Measurements from ENCODE around the gene ST6GALNAC2.
"Not testable (repeated sequence)": the region's sequence is repeated elsewhere in the genome, so short reads cannot be mapped to it uniquely, and the experiment has no call there.

The ST6GALNAC2 gene

GRCh38 chr17:76560877-76561221, 24.8 kb downstream of the ST6GALNAC2 start:
- WGBS, 2 experiments (ENCODE audit: insufficient coverage in 2 of 2): 90 to 92% methylated on average over 6 of the region's 6 CpGs
- Histone ChIP-seq H3K4me1 (ENCODE audit: control insufficient read depth, insufficient read depth, low read length, poor library complexity, severe bottlenecking) (peaks cover 26% of the 10 kb centered on the region), H3K4me3 (ENCODE audit: extremely low read depth, insufficient read depth, low read length, poor library complexity, severe bottlenecking) (no peak overlapping the region), H3K27ac (ENCODE audit: low read depth, low read length, severe bottlenecking) (peak overlapping the region; percentile 17), H3K9me3 (ENCODE audit: control insufficient read depth, low read length) (no peaks in the 10 kb centered on the region), H3K36me3 (ENCODE audit: control insufficient read depth, insufficient read depth, low read length) (peaks cover 67% of the 10 kb centered on the region)

DNA sequence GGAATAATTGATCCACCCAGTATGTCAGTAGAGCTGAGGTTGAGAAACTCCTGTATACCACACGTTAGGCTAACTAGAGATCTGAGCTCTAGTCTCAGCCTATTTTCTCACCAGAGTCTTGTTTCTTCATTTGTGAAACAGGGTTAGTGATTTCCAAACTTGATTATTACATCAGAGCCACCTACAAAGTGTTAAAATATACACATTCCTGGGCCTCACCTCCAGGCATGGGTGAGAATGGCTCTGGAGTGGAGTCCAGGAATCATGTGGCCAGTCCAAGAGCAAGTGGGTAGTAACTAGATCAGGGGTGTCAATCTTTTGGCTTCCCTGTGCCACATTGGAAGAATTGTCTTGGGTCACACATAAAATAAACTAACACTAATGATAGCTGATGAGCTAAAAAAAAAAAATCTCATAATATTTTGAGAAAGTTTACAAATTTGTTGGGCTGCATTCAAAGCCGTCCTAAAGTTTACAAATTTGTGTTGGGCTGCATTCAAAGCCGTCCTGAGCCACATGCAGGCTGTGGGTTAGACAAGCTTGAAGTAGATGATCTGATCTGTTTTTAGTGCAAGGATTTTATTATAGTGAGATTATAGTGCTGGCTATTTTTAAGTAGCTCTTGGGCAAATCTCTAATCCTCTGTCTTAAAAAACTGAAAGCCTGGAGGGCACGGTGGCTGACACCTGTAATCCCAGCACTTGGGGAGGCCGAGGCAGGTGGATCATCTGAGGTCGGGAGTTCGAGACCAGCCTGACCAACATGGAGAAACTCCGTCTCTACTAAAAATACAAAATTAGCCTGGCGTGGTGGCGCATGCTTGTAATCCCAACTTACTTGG, 25.4 kb downstream of the ST6GALNAC2 start:
- H3K9me3 ChIP-seq (ENCODE audit: control insufficient read depth, low read length): no peaks in the 10 kb centered on the region
- 87 to 94% methylated on average over 7 to 10 of the region's 10 CpGs for WGBS, 2 experiments (ENCODE audit: insufficient coverage in 2 of 2)
- peak overlapping the region; percentile 8 for H3K4me3 ChIP-seq (ENCODE audit: extremely low read depth, insufficient read depth, low read length, poor library complexity, severe bottlenecking)

DNA sequence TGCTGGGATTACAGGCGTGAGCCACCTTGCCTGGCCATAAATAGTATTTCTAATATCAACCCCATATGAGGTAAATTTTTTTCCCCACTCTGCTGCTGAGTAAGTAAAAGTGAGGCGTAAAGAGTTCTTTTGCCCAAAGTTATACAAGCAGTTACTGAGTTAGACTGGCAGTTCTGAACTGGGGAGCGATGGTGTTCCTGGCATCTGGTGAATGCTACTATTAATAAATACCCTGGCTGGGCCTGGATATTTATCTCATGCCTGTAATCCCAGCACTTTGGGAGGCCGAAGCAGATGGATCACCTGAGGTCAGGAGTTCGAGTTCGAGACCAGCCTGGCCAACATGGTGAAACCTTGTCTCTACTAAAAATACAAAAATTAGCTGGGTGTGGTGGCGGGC, 26.2 kb downstream of the ST6GALNAC2 start:
- Histone ChIP-seq H3K36me3 (ENCODE audit: control insufficient read depth, insufficient read depth, low read length) (peaks cover 54% of the 10 kb centered on the region), H3K4me1 (ENCODE audit: control insufficient read depth, insufficient read depth, low read length, poor library complexity, severe bottlenecking) (peaks cover 26% of the 10 kb centered on the region), H3K4me3 (ENCODE audit: extremely low read depth, insufficient read depth, low read length, poor library complexity, severe bottlenecking) (peak overlapping the region; percentile 85)
- not testable (repeated sequence) for H3K9me3 ChIP-seq (ENCODE audit: control insufficient read depth, low read length); H3K27ac ChIP-seq (ENCODE audit: low read depth, low read length, severe bottlenecking)
- 95 to 96% methylated on average over 4 to 5 of the region's 7 CpGs for WGBS, 2 experiments (ENCODE audit: insufficient coverage in 2 of 2)

More for the DNA sequence above, 25.4 kb downstream of the ST6GALNAC2 start:
- peaks cover 26% of the 10 kb centered on the region for H3K4me1 ChIP-seq (ENCODE audit: control insufficient read depth, insufficient read depth, low read length, poor library complexity, severe bottlenecking)
- H3K36me3 ChIP-seq (ENCODE audit: control insufficient read depth, insufficient read depth, low read length): peaks cover 61% of the 10 kb centered on the region
- H3K27ac ChIP-seq (ENCODE audit: low read depth, low read length, severe bottlenecking): no peak overlapping the region

DNA sequence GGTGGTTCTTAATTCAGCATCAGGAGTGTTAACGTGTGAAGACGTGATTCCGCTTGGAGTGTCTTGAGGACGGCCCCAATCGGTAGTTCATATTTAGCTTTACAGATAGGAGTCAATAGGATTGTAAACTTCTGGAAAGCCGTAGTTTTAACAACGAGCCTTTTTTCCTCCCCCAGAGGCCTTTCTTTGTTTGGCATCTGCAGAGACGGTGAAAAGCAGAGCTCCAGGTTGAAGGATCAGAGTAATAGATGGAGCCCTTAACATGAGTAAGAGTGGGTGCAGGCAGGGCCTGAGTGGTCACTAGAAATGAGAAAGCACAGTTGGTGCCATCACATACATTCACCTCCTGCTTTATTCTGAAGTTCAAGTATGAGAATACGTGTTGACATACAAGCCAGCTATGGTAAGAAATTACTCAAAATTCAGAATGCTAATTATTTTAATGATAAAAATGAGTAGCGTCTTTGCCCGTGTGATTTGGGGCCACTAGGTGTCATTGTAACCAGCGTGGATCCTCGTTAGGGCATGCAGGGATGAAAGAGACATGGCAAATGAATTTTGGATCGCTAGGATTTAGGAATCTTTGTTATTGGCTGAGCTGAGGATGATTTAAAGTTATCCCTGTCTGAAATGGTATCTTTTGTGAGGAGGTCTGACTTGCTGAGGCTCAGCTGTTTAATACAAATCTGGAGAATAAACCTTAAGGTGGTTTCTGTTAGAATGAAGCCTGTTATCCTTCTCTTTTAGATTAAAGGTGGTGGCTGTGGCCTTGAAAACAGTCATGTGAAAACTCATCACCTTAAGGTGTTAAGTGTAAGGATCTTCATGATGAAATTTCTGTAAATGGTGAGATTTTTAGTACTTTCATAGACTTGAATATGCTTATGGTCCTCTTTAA, 27.2 kb downstream of the ST6GALNAC2 start:
- peak overlapping the region; percentile 85 for H3K4me3 ChIP-seq (ENCODE audit: extremely low read depth, insufficient read depth, low read length, poor library complexity, severe bottlenecking)

DNA sequence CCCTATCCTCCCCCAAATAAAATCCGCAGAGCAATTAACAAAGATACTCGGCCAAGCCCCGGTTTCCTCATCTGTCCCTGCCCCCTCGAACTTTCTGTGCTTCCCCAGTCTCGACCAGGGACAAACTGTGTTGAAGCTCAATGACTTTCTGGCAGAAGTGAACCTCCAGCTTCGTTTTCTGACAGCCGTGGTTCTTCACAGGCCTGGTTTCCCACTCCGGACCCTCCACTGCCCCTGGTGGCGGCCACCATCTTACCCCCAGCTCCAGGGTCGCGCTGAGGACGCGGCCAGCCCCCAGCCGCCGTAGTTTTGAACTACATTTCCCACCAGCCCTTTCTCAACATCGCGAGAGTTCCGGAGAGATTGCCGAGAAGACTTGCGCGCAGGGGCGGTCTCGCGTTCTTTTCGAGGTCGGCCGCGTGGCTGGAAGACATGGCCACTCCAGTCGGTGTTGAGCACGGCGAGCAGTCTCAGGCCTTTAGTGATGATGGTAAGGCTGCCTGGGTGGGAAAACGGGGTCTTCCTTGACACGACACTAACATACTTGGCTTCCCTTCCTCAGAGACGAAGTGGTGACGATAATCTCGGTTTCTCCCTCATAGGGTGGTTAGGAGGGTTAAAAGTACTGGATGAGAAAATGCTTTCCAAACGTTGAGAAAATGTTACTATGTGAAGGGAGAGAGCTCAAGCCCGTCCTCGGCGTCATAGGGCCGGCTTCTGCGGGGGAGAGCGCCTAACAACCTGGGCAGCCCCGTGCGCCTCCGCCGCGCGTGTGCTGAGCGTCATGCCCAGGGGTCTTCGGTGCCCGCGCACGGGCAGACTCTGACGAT, 28.1 kb downstream of the ST6GALNAC2 start:
- H3K27ac ChIP-seq (ENCODE audit: low read depth, low read length, severe bottlenecking): peak overlapping the region; percentile 70
- H3K4me3 ChIP-seq (ENCODE audit: extremely low read depth, insufficient read depth, low read length, poor library complexity, severe bottlenecking): peak overlapping the region; percentile 85
- H3K4me1 ChIP-seq (ENCODE audit: control insufficient read depth, insufficient read depth, low read length, poor library complexity, severe bottlenecking): peaks cover 27% of the 10 kb centered on the region
- 1 to 3% methylated on average over 23 to 48 of the region's 55 CpGs for WGBS, 2 experiments (ENCODE audit: insufficient coverage in 2 of 2)
- no peaks in the 10 kb centered on the region for H3K9me3 ChIP-seq (ENCODE audit: control insufficient read depth, low read length)
- peaks cover 37% of the 10 kb centered on the region for H3K36me3 ChIP-seq (ENCODE audit: control insufficient read depth, insufficient read depth, low read length)

More for the DNA sequence above, 27.2 kb downstream of the ST6GALNAC2 start:
- no peaks in the 10 kb centered on the region for H3K9me3 ChIP-seq (ENCODE audit: control insufficient read depth, low read length)
- peaks cover 26% of the 10 kb centered on the region for H3K4me1 ChIP-seq (ENCODE audit: control insufficient read depth, insufficient read depth, low read length, poor library complexity, severe bottlenecking)
- H3K36me3 ChIP-seq (ENCODE audit: control insufficient read depth, insufficient read depth, low read length): peaks cover 46% of the 10 kb centered on the region
- WGBS, 2 experiments (ENCODE audit: insufficient coverage in 2 of 2): 1 to 4% methylated on average over 11 to 12 of the region's 14 CpGs
- peak overlapping the region; percentile 70 for H3K27ac ChIP-seq (ENCODE audit: low read depth, low read length, severe bottlenecking)

- WGBS, 2 experiments (ENCODE audit: insufficient coverage in 2 of 2): 34 to 49% methylated on average over 22 to 30 of the region's 30 CpGs
- Histone ChIP-seq H3K4me1 (ENCODE audit: control insufficient read depth, insufficient read depth, low read length, poor library complexity, severe bottlenecking) (peaks cover 24% of the 10 kb centered on the region), H3K27ac (ENCODE audit: low read depth, low read length, severe bottlenecking) (peak overlapping the region; percentile 52), H3K4me3 (ENCODE audit: extremely low read depth, insufficient read depth, low read length, poor library complexity, severe bottlenecking) (peak overlapping the region; percentile 85), H3K9me3 (ENCODE audit: control insufficient read depth, low read length) (no peaks in the 10 kb centered on the region), H3K36me3 (ENCODE audit: control insufficient read depth, insufficient read depth, low read length) (peaks cover 31% of the 10 kb centered on the region)
These were observed 28.8 kb downstream of the ST6GALNAC2 start for GRCh38 chr17:76556765-76557367.

- whole genome bisulfite sequencing, 2 experiments (ENCODE audit: insufficient coverage in 2 of 2): 81% methylated on average over 6 of the region's 6 CpGs
- H3K4me3 ChIP-seq (ENCODE audit: extremely low read depth, insufficient read depth, low read length, poor library complexity, severe bottlenecking): no peak overlapping the region
- H3K36me3 ChIP-seq (ENCODE audit: control insufficient read depth, insufficient read depth, low read length): peaks cover 4% of the 10 kb centered on the region
- no peaks in the 10 kb centered on the region for H3K9me3 ChIP-seq (ENCODE audit: control insufficient read depth, low read length)
- H3K4me1 ChIP-seq (ENCODE audit: control insufficient read depth, insufficient read depth, low read length, poor library complexity, severe bottlenecking): peaks cover 18% of the 10 kb centered on the region
- no peak overlapping the region for H3K27ac ChIP-seq (ENCODE audit: low read depth, low read length, severe bottlenecking)
These were observed 31.5 kb downstream of the ST6GALNAC2 start for GRCh38 chr17:76554131-76554530.

- H3K27ac ChIP-seq (ENCODE audit: low read depth, low read length, severe bottlenecking): no peak overlapping the region
- H3K4me3 ChIP-seq (ENCODE audit: extremely low read depth, insufficient read depth, low read length, poor library complexity, severe bottlenecking): no peak overlapping the region
- H3K36me3 ChIP-seq (ENCODE audit: control insufficient read depth, insufficient read depth, low read length): no peaks in the 10 kb centered on the region
- no peaks in the 10 kb centered on the region for H3K9me3 ChIP-seq (ENCODE audit: control insufficient read depth, low read length)
- WGBS, 2 experiments (ENCODE audit: insufficient coverage in 2 of 2): 90 to 92% methylated on average over 6 of the region's 8 CpGs
- H3K4me1 ChIP-seq (ENCODE audit: control insufficient read depth, insufficient read depth, low read length, poor library complexity, severe bottlenecking): peaks cover 22% of the 10 kb centered on the region
These were observed 32.3 kb downstream of the ST6GALNAC2 start for GRCh38 chr17:76553178-76553908.

DNA sequence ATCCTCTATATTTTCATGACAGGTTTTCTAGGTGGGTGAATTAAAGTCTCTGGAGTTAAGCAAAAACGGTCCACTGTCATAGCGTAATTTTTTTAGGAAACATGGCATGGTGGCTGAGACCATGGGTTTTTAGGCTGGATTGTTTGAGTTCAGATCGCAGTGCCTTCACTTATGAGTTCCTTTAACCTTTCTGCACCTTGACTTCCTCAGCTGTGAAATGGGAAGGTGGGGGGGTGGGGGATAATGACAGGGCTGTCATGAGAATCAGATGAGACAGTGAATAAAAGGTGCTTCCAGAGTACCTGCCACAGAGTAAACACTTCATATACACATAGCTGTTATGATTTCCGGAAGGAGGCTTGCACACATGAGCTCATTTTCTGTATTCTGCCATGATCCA, 34.0 kb downstream of the ST6GALNAC2 start:
- no peaks in the 10 kb centered on the region for H3K36me3 ChIP-seq (ENCODE audit: control insufficient read depth, insufficient read depth, low read length)
- H3K27ac ChIP-seq (ENCODE audit: low read depth, low read length, severe bottlenecking): no peak overlapping the region
- WGBS, 2 experiments (ENCODE audit: insufficient coverage in 2 of 2): 93 to 94% methylated on average over 2 to 3 of the region's 4 CpGs
- H3K4me3 ChIP-seq (ENCODE audit: extremely low read depth, insufficient read depth, low read length, poor library complexity, severe bottlenecking): no peak overlapping the region
- no peaks in the 10 kb centered on the region for H3K9me3 ChIP-seq (ENCODE audit: control insufficient read depth, low read length)
- peaks cover 30% of the 10 kb centered on the region for H3K4me1 ChIP-seq (ENCODE audit: control insufficient read depth, insufficient read depth, low read length, poor library complexity, severe bottlenecking)
